GM12878 (cell line): ENCODE measurements around the gene TRABD. TPM values are rescaled to one million over a fixed set of nuclear protein-coding genes. Genes with fewer than 3 reads are reported as not detected.

Experiments
- ATAC-seq: fragments of 200-7000 bp; cut with Tn5 transposase; 3 replicates; pipeline ENCODE4 v1.9.1; 2020; ENCODE audit warnings: mild to moderate bottlenecking, moderate library complexity
- BruUV-seq: library from RNA; stranded (reverse); fragments of 400-500 nt; replicated peaks from 2 replicates; lab custom pipeline; 2021; lab: Mats Ljungman, UMichigan
- CTCF ChIA-PET: fragments of 300-600 bp; sonication (Branson Sonifier 250); formaldehyde crosslinking; extraction: SDS; loops from one replicate; lab custom pipeline; 2021; ENCODE audit warnings: inconsistent platforms; lab: Yijun Ruan, JAX
- POLR2A ChIA-PET: fragments of 350-600 bp; formaldehyde crosslinking; extraction: SDS; loops from one replicate; lab custom pipeline; 2021; ENCODE audit warnings: inconsistent platforms; lab: Charles Lee
- RAD21 ChIA-PET: fragments of 300-600 bp; sonication (Branson Sonifier 250); formaldehyde crosslinking; loops from one replicate; lab custom pipeline; 2023; ENCODE audit warnings: antibody characterized with exemption; ENCODE audit not compliant: unreplicated experiment; lab: Charles Lee
- SMC1A ChIA-PET: fragments of 300-600 bp; sonication (Branson Sonifier 250); formaldehyde crosslinking; loops from one replicate; lab custom pipeline; 2023; ENCODE audit not compliant: unreplicated experiment, uncharacterized antibody; lab: Charles Lee
- DNase-seq: peaks from one replicate; pipeline ENCODE4 v3.0.0-alpha.2; 2011; ENCODE audit warnings: low read depth, low spot score
- FAIRE-seq: peaks from 3 replicates; lab custom pipeline; 2011; peaks lifted over from hg19 to GRCh38; lab: Jason Lieb, UNC
- H2AFZ ChIP-seq: 2 replicates; pipeline ENCODE4 v1.6.0; 2011; ENCODE audit warnings: low read depth, low read length, control low read depth; ENCODE audit not compliant: control insufficient read depth
- H3K27ac ChIP-seq: 2 replicates; pipeline ENCODE4 v1.5.1; 2011; ENCODE audit warnings: control low read depth; ENCODE audit not compliant: control insufficient read depth, insufficient read depth
- H3K27me3 ChIP-seq, 2 experiments: replicated peaks in 1 of 2; 2 replicates each; pipeline versions ENCODE4 v1.6.0 to v1.6.1; 2011; ENCODE audit warnings: low read length in 1 of 2; ENCODE audit not compliant: control insufficient read depth in 2 of 2, insufficient read depth in 2 of 2
- H3K36me3 ChIP-seq, 2 experiments: 2 replicates each; pipeline ENCODE4 v1.5.1; 2011; ENCODE audit warnings: low read length in 1 of 2; ENCODE audit not compliant: control insufficient read depth in 2 of 2, insufficient read depth in 2 of 2
- H3K4me1 ChIP-seq: 2 replicates; pipeline ENCODE4 v1.6.1; 2011; ENCODE audit warnings: mild to moderate bottlenecking, low read length, moderate library complexity, mixed read lengths; ENCODE audit not compliant: control insufficient read depth, insufficient read depth
- H3K4me2 ChIP-seq: 2 replicates; pipeline ENCODE4 v1.6.0; 2011; ENCODE audit warnings: control low read depth; ENCODE audit not compliant: control insufficient read depth, insufficient read depth
- H3K4me3 ChIP-seq: fragments of 200-600 bp; sonication (generic); 2 replicates; pipeline ENCODE4 v1.5.1; 2016
- H3K79me2 ChIP-seq: 2 replicates; pipeline ENCODE4 v1.6.0; 2011; ENCODE audit warnings: low read length; ENCODE audit not compliant: control insufficient read depth, insufficient read depth
- H3K9ac ChIP-seq: 2 replicates; pipeline ENCODE4 v1.8.0; 2011; ENCODE audit warnings: low read length, control low read depth, mixed read lengths; ENCODE audit not compliant: control insufficient read depth, insufficient read depth
- H3K9me3 ChIP-seq: replicated peaks from 3 replicates; pipeline ENCODE4 v1.5.1; 2011; ENCODE audit warnings: mild to moderate bottlenecking, low read length; ENCODE audit not compliant: control insufficient read depth, insufficient read depth
- H4K20me1 ChIP-seq: 2 replicates; pipeline ENCODE4 v1.6.0; 2011; ENCODE audit not compliant: control insufficient read depth, insufficient read depth
- DPF2 ChIP-seq: fragments of 450-650 bp; IDR thresholded peaks from 2 replicates; pipeline ENCODE4 v1.6.1; 2017; ENCODE audit warnings: mild to moderate bottlenecking
- FOXK2 ChIP-seq: fragments of 450-650 bp; IDR thresholded peaks from 2 replicates; pipeline ENCODE4 v1.6.1; 2017; ENCODE audit warnings: mild to moderate bottlenecking, moderate library complexity
- IRF3 ChIP-seq: fragments of 450-650 bp; IDR thresholded peaks from 2 replicates; pipeline ENCODE4 v1.6.1; 2014; ENCODE audit warnings: mild to moderate bottlenecking
- KDM1A ChIP-seq: fragments of 200-600 bp; sonication (generic); IDR thresholded peaks from 2 replicates; pipeline ENCODE4 v1.6.1; 2016; ENCODE audit warnings: borderline replicate concordance
- LARP7 ChIP-seq: fragments of 450-650 bp; IDR thresholded peaks from 2 replicates; pipeline ENCODE4 v1.6.1; 2017; ENCODE audit warnings: mild to moderate bottlenecking
- MAX ChIP-seq: IDR thresholded peaks from 2 replicates; pipeline ENCODE4 v1.6.1; 2012; ENCODE audit warnings: low read depth, low read length, improper control_type of control experiment
- NFIC ChIP-seq: IDR thresholded peaks from 2 replicates; pipeline ENCODE4 v1.6.1; 2012; ENCODE audit warnings: low read depth, mild to moderate bottlenecking, inconsistent platforms, low read length, moderate library complexity
- RAD51 ChIP-seq: fragments of 450-650 bp; IDR thresholded peaks from 2 replicates; pipeline ENCODE4 v1.6.1; 2016; ENCODE audit warnings: moderate library complexity, mild to moderate bottlenecking, inconsistent platforms
- RB1 ChIP-seq: fragments of 450-650 bp; formaldehyde crosslinking; IDR thresholded peaks from 2 replicates; pipeline ENCODE4 v1.6.1; 2017; ENCODE audit warnings: mild to moderate bottlenecking, borderline replicate concordance
- RCOR1 ChIP-seq: conservative IDR thresholded peaks from 2 replicates; pipeline ENCODE4 v1.6.1; 2012; ENCODE audit warnings: low read depth, low read length, improper control_type of control experiment
- WRNIP1 ChIP-seq: IDR thresholded peaks from 2 replicates; pipeline ENCODE4 v1.6.1; 2011; ENCODE audit warnings: low read depth, low read length, improper control_type of control experiment, borderline replicate concordance
- WGBS: methylation state at CpG from one replicate; pipeline ENCODE4 v1.1.6; 2016; ENCODE audit warnings: low lambda C conversion rate; ENCODE audit not compliant: insufficient replicate concordance, insufficient coverage; ENCODE audit errors: missing lambda C conversion rate; 5-methylcytosine and 5-hydroxymethylcytosine counted together
- in situ Hi-C: fragments of 300-500 bp; cut with MboI; formaldehyde crosslinking; loops from 9 replicates; pipeline ENCODE4 v1.14.3; 2018; ENCODE audit warnings: mixed read lengths
- intact Hi-C: fragments of 100-400 bp; cut with micrococcal nuclease; formaldehyde crosslinking; loops from one replicate; pipeline ENCODE4 v1.14.2; 2022; ENCODE audit not compliant: unreplicated experiment
- polyA plus RNA-seq, 11 experiments: library from polyadenylated mRNA; depleted of rRNA in 4 of 11; unstranded in 6 of 11; stranded (reverse) in 5 of 11; fragments of >200 nt; fragmentation: Nextera tagmentation in 4 of 11; fragmentation: Illumina TruSeq in 1 of 11; extraction: Ambion mirVana in 4 of 11; extraction: Trizol in 1 of 11; gene quantifications; 1 replicate in 1 of 11; 2 replicates in 10 of 11; pipeline versions ENCODE4 v1.2.1 to v1.2.3, GENCODE V29; 2011 to 2016; ENCODE audit warnings: inconsistent platforms in 2 of 11, missing spikeins in 2 of 11, low read depth in 1 of 11
- total RNA-seq, 4 experiments: library from RNA; depleted of rRNA in 3 of 4; stranded (reverse); fragments of >200 nt in 3 of 4; fragmentation: Illumina TruSeq in 1 of 4; extraction: Trizol in 1 of 4; gene quantifications; 2 replicates each; pipeline versions ENCODE4 v1.2.1 to v1.2.3, GENCODE V29; 2013 to 2021
- TF ChIP-seq, protein P1 (sequence below): fragments of 450-650 bp; IDR thresholded peaks from 2 replicates; pipeline ENCODE4 v1.6.1; 2017; ENCODE audit warnings: borderline replicate concordance
- TF ChIP-seq, protein P2 (sequence below): fragments of 450-650 bp; IDR thresholded peaks from 2 replicates; pipeline ENCODE4 v1.6.1; 2017; ENCODE audit warnings: antibody characterized with exemption, mild to moderate bottlenecking, moderate library complexity

The TRABD gene
- total and polyA plus RNA-seq, 10 of the 15 experiments (the other 5 are each of a cell fraction or from before 2014, with no cell fraction given), result 0.43 to 116 (median 58.1) TPM

GRCh38 chr22:50200461-50201190, 14.9 kb downstream of the TRABD start, which contains the start of gene SELENOO (continued):
- TF ChIP-seq NFIC (no peak), RCOR1 (no peak), WRNIP1 (no peak), DPF2 (peak; percentile 91)

- Histone ChIP-seq H3K4me2 (peak overlapping the region; percentile 98), H3K79me2 (peaks cover 15% of the 10 kb centered on the region), H3K27ac (peak overlapping the region; percentile 52), H3K9ac (peak overlapping the region; percentile 69), H3K36me3 (peaks cover 6 to 17% of the 10 kb centered on the region in 2 experiments), H3K4me1 (peaks cover 10% of the 10 kb centered on the region), H3K9me3 (no peaks in the 10 kb centered on the region), H2AFZ (peak overlapping the region; percentile 60), H4K20me1 (no peaks in the 10 kb centered on the region), H3K27me3 (no peaks in the 10 kb centered on the region), H3K4me3 (peak overlapping the region; percentile 72)
- RAD21 ChIA-PET, result interaction anchor here (0.9 to 1.0 kb wide), 2 partner anchors 11 to 14 kb away, joined by 3 to 4 read pairs; no protein-coding TSS in a partner anchor
- 2% methylated on average over 83 of the region's 115 CpGs for WGBS
- in situ Hi-C loops, result no loop called here
- FAIRE-seq, result no peak
- SMC1A ChIA-PET, result interaction anchor here (0.6 kb wide), 1 partner anchor 53 kb away, joined by 3 read pairs; no protein-coding TSS in a partner anchor
- DNase-seq, result no peak
- intact Hi-C loops, result no loop called here
- CTCF ChIA-PET, result no interaction called here
- POLR2A ChIA-PET, result interaction anchor here (1.2 kb wide), 1 partner anchor 10 kb away, joined by 5 read pairs; no protein-coding TSS in a partner anchor
- BruUV-seq, result no TSS peak
- ATAC-seq, result peak; percentile 6
- no peak for TF ChIP-seq FOXK2
- TF ChIP-seq, protein P1, sequence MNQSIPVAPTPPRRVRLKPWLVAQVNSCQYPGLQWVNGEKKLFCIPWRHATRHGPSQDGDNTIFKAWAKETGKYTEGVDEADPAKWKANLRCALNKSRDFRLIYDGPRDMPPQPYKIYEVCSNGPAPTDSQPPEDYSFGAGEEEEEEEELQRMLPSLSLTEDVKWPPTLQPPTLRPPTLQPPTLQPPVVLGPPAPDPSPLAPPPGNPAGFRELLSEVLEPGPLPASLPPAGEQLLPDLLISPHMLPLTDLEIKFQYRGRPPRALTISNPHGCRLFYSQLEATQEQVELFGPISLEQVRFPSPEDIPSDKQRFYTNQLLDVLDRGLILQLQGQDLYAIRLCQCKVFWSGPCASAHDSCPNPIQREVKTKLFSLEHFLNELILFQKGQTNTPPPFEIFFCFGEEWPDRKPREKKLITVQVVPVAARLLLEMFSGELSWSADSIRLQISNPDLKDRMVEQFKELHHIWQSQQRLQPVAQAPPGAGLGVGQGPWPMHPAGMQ, result no peak
- TF ChIP-seq IRF3, result no peak
- TF ChIP-seq KDM1A, result no peak
- TF ChIP-seq RB1, result no peak
- no peak for TF ChIP-seq RAD51
- TF ChIP-seq LARP7, result peak; percentile 43; the same call in 1 of the 2 replicates
- TF ChIP-seq MAX, result no peak
- TF ChIP-seq, protein P2, sequence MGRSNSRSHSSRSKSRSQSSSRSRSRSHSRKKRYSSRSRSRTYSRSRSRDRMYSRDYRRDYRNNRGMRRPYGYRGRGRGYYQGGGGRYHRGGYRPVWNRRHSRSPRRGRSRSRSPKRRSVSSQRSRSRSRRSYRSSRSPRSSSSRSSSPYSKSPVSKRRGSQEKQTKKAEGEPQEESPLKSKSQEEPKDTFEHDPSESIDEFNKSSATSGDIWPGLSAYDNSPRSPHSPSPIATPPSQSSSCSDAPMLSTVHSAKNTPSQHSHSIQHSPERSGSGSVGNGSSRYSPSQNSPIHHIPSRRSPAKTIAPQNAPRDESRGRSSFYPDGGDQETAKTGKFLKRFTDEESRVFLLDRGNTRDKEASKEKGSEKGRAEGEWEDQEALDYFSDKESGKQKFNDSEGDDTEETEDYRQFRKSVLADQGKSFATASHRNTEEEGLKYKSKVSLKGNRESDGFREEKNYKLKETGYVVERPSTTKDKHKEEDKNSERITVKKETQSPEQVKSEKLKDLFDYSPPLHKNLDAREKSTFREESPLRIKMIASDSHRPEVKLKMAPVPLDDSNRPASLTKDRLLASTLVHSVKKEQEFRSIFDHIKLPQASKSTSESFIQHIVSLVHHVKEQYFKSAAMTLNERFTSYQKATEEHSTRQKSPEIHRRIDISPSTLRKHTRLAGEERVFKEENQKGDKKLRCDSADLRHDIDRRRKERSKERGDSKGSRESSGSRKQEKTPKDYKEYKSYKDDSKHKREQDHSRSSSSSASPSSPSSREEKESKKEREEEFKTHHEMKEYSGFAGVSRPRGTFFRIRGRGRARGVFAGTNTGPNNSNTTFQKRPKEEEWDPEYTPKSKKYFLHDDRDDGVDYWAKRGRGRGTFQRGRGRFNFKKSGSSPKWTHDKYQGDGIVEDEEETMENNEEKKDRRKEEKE, result no peak
Observed at GRCh38 chr22:50201191-50202129, 15.7 kb downstream of the TRABD start.
